Osteocyte (in vitro differentiated cells): ENCODE results near the gene NFIC. TPM values are rescaled to one million over a fixed set of nuclear protein-coding genes. Genes with fewer than 3 reads are reported as not detected.
A peak's percentile ranks its signal among the peaks of the same experiment; 100 is the strongest.

Source experiments
- DNase-seq: peaks from one replicate; pipeline ENCODE4 v3.0.0; 2021; ENCODE audit warnings: mixed read lengths; ENCODE audit not compliant: unreplicated experiment; ENCODE audit errors: extremely low spot score
- H3K27ac Mint-ChIP-seq: one replicate; pipeline ENCODE4 v1.8.0; 2021; ENCODE audit warnings: mild to moderate bottlenecking, mixed read lengths; ENCODE audit not compliant: unreplicated experiment
- H3K27me3 Mint-ChIP-seq: one replicate; pipeline ENCODE4 v1.8.0; 2021; ENCODE audit warnings: mixed read lengths; ENCODE audit not compliant: unreplicated experiment
- H3K36me3 Mint-ChIP-seq: one replicate; pipeline ENCODE4 v1.8.0; 2021; ENCODE audit warnings: mixed read lengths; ENCODE audit not compliant: unreplicated experiment
- H3K4me1 Mint-ChIP-seq: one replicate; pipeline ENCODE4 v1.8.0; 2021; ENCODE audit warnings: mixed read lengths; ENCODE audit not compliant: unreplicated experiment
- H3K4me3 Mint-ChIP-seq: one replicate; pipeline ENCODE4 v1.8.0; 2021; ENCODE audit warnings: mild to moderate bottlenecking, moderate library complexity, mixed read lengths; ENCODE audit not compliant: unreplicated experiment
- H3K9me3 Mint-ChIP-seq: one replicate; pipeline ENCODE4 v1.8.0; 2021; ENCODE audit warnings: mixed read lengths; ENCODE audit not compliant: unreplicated experiment
- total RNA-seq: library from RNA; stranded (reverse); gene quantifications from 2 replicates; pipeline ENCODE4 v1.2.1, GENCODE V29; 2021
- TF ChIP-seq, protein P1 (sequence below): fragments of 200-600 bp; sonication (generic); IDR thresholded peaks from 2 replicates; pipeline ENCODE4 v1.5.0; 2021; ENCODE audit warnings: antibody characterized with exemption, mild to moderate bottlenecking, moderate library complexity

NFIC gene
- total RNA-seq, 1 donor from 2014 or later = 63.8 TPM

DNA sequence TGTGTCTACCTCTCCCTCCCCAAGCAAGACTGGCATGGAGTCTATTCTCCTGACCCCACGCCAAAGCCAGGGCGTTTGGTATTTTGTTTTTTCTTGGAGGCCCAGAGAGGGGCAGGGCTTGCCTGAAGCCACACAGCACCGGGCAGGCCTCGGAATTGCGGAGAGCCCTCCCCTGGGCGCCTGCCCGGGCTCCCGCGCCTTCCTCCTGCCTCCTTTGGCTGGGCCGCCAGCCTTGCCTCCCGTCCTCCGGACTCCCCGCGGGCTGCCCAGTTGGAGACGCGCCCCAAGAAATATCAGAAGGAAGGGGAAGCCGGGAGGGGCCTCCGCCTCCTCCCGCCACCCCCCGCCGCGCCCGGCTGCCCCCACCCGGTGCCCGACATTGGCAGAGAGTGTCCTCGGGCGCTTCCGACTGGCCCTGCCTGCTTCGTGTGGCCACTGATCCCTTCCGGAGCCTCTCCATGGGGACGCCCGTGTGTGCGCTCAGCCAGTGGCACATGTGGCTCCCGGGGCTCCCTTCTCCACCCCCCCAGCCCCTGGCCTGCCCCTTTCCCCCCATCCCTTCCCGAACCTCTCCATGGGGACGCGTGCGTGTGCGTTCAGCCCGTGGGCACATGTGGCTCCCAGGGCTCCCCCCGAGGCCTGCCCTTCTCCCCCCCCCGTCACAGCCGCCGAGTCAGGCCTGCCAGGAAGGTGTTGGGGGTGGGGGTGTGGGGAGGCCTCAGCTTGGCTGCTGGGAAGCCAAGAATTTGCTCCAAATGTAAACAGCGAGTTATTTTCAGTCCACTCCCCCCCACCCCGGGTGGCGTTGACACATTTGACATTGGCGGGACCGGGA is 37.3 kb downstream of the NFIC start:
- Mint-ChIP-seq H3K9me3 (no peaks in the 10 kb centered on the region), H3K36me3 (peaks cover 4% of the 10 kb centered on the region), H3K4me3 (no peak overlapping the region), H3K4me1 (peaks cover 24% of the 10 kb centered on the region), H3K27me3 (no peaks in the 10 kb centered on the region), H3K27ac (peak overlapping the region; percentile 90)
- TF ChIP-seq, protein P1, sequence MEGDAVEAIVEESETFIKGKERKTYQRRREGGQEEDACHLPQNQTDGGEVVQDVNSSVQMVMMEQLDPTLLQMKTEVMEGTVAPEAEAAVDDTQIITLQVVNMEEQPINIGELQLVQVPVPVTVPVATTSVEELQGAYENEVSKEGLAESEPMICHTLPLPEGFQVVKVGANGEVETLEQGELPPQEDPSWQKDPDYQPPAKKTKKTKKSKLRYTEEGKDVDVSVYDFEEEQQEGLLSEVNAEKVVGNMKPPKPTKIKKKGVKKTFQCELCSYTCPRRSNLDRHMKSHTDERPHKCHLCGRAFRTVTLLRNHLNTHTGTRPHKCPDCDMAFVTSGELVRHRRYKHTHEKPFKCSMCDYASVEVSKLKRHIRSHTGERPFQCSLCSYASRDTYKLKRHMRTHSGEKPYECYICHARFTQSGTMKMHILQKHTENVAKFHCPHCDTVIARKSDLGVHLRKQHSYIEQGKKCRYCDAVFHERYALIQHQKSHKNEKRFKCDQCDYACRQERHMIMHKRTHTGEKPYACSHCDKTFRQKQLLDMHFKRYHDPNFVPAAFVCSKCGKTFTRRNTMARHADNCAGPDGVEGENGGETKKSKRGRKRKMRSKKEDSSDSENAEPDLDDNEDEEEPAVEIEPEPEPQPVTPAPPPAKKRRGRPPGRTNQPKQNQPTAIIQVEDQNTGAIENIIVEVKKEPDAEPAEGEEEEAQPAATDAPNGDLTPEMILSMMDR = no peak
- DNase-seq = peak; percentile 88

- Mint-ChIP-seq H3K27ac (peak overlapping the region; percentile 90), H3K36me3 (peaks cover 8% of the 10 kb centered on the region), H3K4me1 (peaks cover 20% of the 10 kb centered on the region), H3K9me3 (no peaks in the 10 kb centered on the region), H3K27me3 (no peaks in the 10 kb centered on the region), H3K4me3 (no peak overlapping the region)
- TF ChIP-seq, protein P1 = no peak
- DNase-seq = no peak
These were observed 38.2 kb downstream of the NFIC start for GRCh38 chr19:3404324-3405260.

DNA sequence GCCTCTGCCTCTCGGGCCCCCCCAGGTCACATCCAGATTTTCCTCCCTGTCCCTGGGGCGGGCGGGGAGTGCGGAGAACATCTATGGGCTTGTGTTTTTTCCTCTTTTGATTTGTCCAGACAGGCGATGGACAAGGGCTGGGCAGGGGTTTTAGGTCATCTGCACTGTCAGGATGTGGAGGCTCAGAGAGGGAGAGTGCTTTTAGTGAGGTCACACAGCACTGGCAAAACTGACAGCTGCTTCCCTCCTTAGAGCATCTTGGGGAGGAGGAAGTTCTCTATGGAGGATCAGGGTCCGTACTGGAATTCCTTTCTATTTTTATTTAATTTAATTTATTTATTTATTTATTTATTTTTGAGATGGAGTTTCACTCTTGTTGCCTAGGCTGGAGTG is 38.9 kb downstream of the NFIC start:
- Mint-ChIP-seq H3K4me3 (no peak overlapping the region), H3K27me3 (no peaks in the 10 kb centered on the region), H3K9me3 (no peaks in the 10 kb centered on the region), H3K36me3 (peaks cover 8% of the 10 kb centered on the region), H3K4me1 (peaks cover 20% of the 10 kb centered on the region), H3K27ac (peak overlapping the region; percentile 69)
- TF ChIP-seq, protein P1 = no peak
- DNase-seq = no peak

GRCh38 chr19:3406571-3407111 is 40.3 kb downstream of the NFIC start:
- Mint-ChIP-seq H3K4me1 (peaks cover 22% of the 10 kb centered on the region), H3K4me3 (no peak overlapping the region), H3K27ac (no peak overlapping the region)

More at GRCh38 chr19:3406571-3407111, 40.3 kb downstream of the NFIC start:
- Mint-ChIP-seq H3K9me3 (no peaks in the 10 kb centered on the region), H3K36me3 (peaks cover 8% of the 10 kb centered on the region), H3K27me3 (no peaks in the 10 kb centered on the region)
- TF ChIP-seq, protein P1 = no peak
- DNase-seq = no peak
